HepG2 (cell line): ENCODE data around the gene FAM228B. TPM values are rescaled to one million over a fixed set of nuclear protein-coding genes. Genes with fewer than 3 reads are reported as not detected.
A peak's percentile ranks its signal among the peaks of the same experiment; 100 is the strongest.

Experiments used
- E2F2 ChIP-seq: sonication (generic); formaldehyde crosslinking; IDR thresholded peaks from 2 replicates; pipeline ENCODE4 v1.4.0; 2020; ENCODE audit warnings: missing genetic modification reagents, borderline replicate concordance
- FLYWCH1 ChIP-seq: sonication (generic); formaldehyde crosslinking; IDR thresholded peaks from 2 replicates; pipeline ENCODE4 v1.8.1; 2023; ENCODE audit warnings: mild to moderate bottlenecking, missing genetic modification reagents
- NFAT5 ChIP-seq: sonication (generic); formaldehyde crosslinking; IDR thresholded peaks from 2 replicates; pipeline ENCODE4 v1.4.0; 2020; ENCODE audit warnings: missing genetic modification reagents
- RERE ChIP-seq: IDR thresholded peaks from 2 replicates; pipeline ENCODE4 v1.6.1; 2016; ENCODE audit warnings: low read depth, missing genetic modification reagents, missing compliant biosample characterization
- SAP130 ChIP-seq: IDR thresholded peaks from 2 replicates; pipeline ENCODE4 v1.6.1; 2016; ENCODE audit warnings: low read depth
- SATB2 ChIP-seq: sonication (generic); formaldehyde crosslinking; IDR thresholded peaks from 2 replicates; pipeline ENCODE4 v1.5.0; 2020; ENCODE audit warnings: missing genetic modification reagents
- ZBTB25 ChIP-seq: IDR thresholded peaks from 2 replicates; pipeline ENCODE4 v1.6.1; 2018; ENCODE audit warnings: missing genetic modification reagents
- ZNF230 ChIP-seq: sonication (generic); formaldehyde crosslinking; IDR thresholded peaks from 2 replicates; pipeline ENCODE4 v1.4.0; 2020; ENCODE audit warnings: mild to moderate bottlenecking, missing genetic modification reagents
- ZNF333 ChIP-seq: sonication (generic); formaldehyde crosslinking; IDR thresholded peaks from 2 replicates; pipeline ENCODE4 v1.4.0; 2020; ENCODE audit warnings: mild to moderate bottlenecking, missing genetic modification reagents, borderline replicate concordance
- ZNF598 ChIP-seq: sonication (generic); formaldehyde crosslinking; IDR thresholded peaks from 2 replicates; pipeline ENCODE4 v1.5.1; 2020; ENCODE audit warnings: mild to moderate bottlenecking, missing genetic modification reagents, borderline replicate concordance
- ZNF747 ChIP-seq: sonication (generic); formaldehyde crosslinking; IDR thresholded peaks from 2 replicates; pipeline ENCODE4 v1.8.1; 2023; ENCODE audit warnings: missing genetic modification reagents, mild to moderate bottlenecking, borderline replicate concordance
- polyA plus RNA-seq, 8 experiments: library from polyadenylated mRNA; depleted of rRNA in 3 of 8; stranded (reverse) in 7 of 8; unstranded in 1 of 8; fragments of >200 nt; fragmentation: Illumina TruSeq in 4 of 8; extraction: Trizol in 4 of 8; gene quantifications; 2 replicates each; pipeline versions ENCODE4 v1.2.1 to v1.2.3, GENCODE V29; 2011 to 2016; ENCODE audit warnings: low read depth in 4 of 8, missing spikeins in 1 of 8, mixed read lengths in 1 of 8; ENCODE audit not compliant: insufficient read depth in 1 of 8
- total RNA-seq, 5 experiments: library from RNA; depleted of rRNA; stranded (reverse); fragments of >200 nt; fragmentation: Illumina TruSeq; extraction: Trizol; gene quantifications; 2 replicates each; pipeline ENCODE4 v1.2.3, GENCODE V29; 2016; ENCODE audit warnings: low read depth in 1 of 5

Gene FAM228B
- total and polyA plus RNA-seq, 2 of the 13 experiments (the other 11 are each of a cell fraction or from before 2014, with no cell fraction given), result 0.79 to 1.1 TPM

GRCh38 chr2:24083567-24084385 lies 39.5 kb upstream of the FAM228B start (continued):
- no peak for TF ChIP-seq E2F2 (CRISPR knock-in tag)
- TF ChIP-seq SATB2 (CRISPR knock-in tag), result 0 out of 2 replicates have a peak, but pooled peaks have one; percentile 12
- no peak; the same call in 1 of the 2 replicates for TF ChIP-seq NFAT5
- TF ChIP-seq ZNF598 (CRISPR knock-in tag), result peak; percentile 91
- peak; percentile 81 for TF ChIP-seq SAP130 (CRISPR knock-in tag)
- no peak for TF ChIP-seq RERE (CRISPR knock-in tag)
- TF ChIP-seq ZNF230 (CRISPR knock-in tag), result peak; percentile 90; the same call in 1 of the 2 replicates
- TF ChIP-seq ZNF333 (CRISPR knock-in tag), result no peak
- TF ChIP-seq ZNF747 (CRISPR knock-in tag), result no peak
- TF ChIP-seq FLYWCH1, result no peak
- TF ChIP-seq ZBTB25 (CRISPR knock-in tag), result peak; percentile 65
